Esophagus muscularis mucosa (tissue), 4 donors: ENCODE results near the gene DEAF1.

ENCODE experiments used
- CTCF ChIP-seq, 3 experiments: fragments of 200-600 bp in 2 of 3; fragments of 450-650 bp in 1 of 3; sonication (generic) in 2 of 3; IDR thresholded peaks; one replicate each; pipeline ENCODE4 v1.5.1; 2017 to 2019; ENCODE audit warnings: antibody characterized with exemption in 3 of 3, mild to moderate bottlenecking in 2 of 3, moderate library complexity in 1 of 3
- EP300 ChIP-seq: sonication (generic); formaldehyde crosslinking; IDR thresholded peaks from one replicate; pipeline ENCODE4 v1.6.1; 2017; ENCODE audit warnings: antibody characterized with exemption
- POLR2A ChIP-seq: fragments of 450-650 bp; IDR thresholded peaks from one replicate; pipeline ENCODE4 v1.6.1; 2017; ENCODE audit warnings: antibody characterized with exemption, moderate library complexity, mild to moderate bottlenecking, low read depth
- POLR2AphosphoS5 ChIP-seq, 2 donors: sonication (generic); formaldehyde crosslinking; IDR thresholded peaks; one replicate each; pipeline ENCODE4 v1.6.1; 2017; ENCODE audit warnings: antibody characterized with exemption in 2 of 2

GRCh38 chr11:630871-631270, 64.2 kb downstream of the DEAF1 start:
- TF ChIP-seq POLR2A (no peak), POLR2AphosphoS5 (IDR thresholded peaks at IDR 0.05) (no peak), CTCF (IDR thresholded peaks at IDR 0.05) (no peak), EP300 (no peak)
